NOMO-1 treated with DMSO at 0.1 percent for 48 hours (cell line): Measurements from ENCODE around the gene STX1B.
A peak's percentile ranks its signal among the peaks of the same experiment; 100 is the strongest.
"Not testable (repeated sequence)": the region's sequence is repeated elsewhere in the genome, so short reads cannot be mapped to it uniquely, and the experiment has no call there.

Experiments used
- DNase-seq: peaks from one replicate; lab custom pipeline; 2025; ENCODE audit not compliant: unreplicated experiment; lab: John Stamatoyannopoulos, UW

The STX1B gene

DNA sequence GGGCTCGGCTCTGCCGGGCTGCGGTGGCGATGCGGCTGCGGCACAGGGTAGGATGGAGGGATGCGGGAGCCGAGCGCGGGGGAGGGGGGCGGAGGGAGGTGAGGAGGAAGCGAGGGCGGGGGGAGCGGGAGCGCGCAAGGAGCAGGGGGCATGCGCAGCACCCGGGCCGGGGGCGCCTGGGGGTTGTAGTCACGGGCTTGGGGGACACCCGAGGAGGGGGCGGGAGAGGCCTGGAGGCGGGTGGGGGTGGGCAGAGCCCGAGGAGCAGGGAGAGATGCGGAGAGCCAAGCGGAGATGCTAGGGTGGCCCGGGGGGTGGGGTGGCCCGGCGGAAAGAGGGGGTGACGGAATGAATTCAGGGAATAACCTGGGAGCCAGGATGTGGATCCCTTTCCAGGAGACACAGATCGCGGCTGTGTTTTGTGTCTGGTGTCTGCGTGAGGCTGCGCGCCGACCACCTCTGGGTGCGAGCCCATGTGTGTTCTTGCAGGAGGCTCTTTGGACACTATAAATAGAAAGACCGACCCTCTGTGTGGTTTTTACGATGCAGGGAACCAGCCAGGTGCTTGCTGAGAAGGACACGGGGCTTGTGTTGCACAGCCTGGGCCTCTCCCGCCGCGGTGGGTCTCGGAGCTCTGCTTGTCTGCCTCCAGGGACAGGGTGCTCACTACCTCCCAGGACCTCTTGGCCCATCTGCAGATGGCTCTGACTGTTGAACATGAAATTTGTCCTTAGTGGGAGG, at the start of gene STX1B:
TSS of gene STX1B (minus strand) at position 54 of the 741 bp plus-strand sequence. CDS start 242 bp downstream, outside the sequence.
- DNase-seq: no peak

DNA sequence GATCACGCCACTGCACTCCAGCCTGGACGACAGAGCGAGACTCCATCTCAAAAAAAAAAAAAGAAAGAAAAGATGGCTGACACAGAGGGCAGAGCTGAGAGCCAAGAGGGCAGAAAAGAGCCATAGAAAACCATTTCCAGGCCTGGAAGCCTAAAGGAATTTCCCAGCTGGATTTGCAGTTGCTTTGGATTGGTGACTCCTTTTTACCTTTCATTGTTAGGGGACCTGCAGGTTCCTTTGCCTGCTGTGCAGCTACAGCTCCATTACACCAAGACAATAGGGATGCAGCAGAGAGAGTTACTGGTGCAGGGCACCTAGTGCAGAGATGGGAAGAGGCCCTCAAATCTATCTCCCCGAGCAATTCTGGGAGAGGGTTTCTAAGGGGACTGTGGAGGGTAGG, 45.2 kb upstream of the STX1B start:
- no peak for DNase-seq

DNA sequence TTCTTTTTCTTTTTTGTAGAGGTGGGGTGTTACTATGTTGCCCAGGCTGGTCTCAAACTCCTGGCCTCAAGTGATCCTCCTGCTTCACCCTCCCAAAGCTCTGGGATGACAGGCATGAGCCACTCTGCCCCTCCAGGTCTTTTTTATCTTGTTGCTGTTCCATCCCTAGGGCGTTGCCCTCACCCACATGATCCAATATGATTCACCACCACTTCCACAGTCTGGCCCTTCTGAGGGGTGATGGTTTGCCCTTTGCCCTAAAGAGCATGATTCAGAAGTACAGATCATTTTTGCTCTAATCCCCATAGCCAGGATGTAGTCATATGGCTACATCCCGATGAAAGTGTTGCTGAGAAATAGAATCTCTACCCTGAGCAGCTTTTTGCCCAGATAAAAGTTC, 41.7 kb upstream of the STX1B start:
- DNase-seq: peak; percentile 37

DNA sequence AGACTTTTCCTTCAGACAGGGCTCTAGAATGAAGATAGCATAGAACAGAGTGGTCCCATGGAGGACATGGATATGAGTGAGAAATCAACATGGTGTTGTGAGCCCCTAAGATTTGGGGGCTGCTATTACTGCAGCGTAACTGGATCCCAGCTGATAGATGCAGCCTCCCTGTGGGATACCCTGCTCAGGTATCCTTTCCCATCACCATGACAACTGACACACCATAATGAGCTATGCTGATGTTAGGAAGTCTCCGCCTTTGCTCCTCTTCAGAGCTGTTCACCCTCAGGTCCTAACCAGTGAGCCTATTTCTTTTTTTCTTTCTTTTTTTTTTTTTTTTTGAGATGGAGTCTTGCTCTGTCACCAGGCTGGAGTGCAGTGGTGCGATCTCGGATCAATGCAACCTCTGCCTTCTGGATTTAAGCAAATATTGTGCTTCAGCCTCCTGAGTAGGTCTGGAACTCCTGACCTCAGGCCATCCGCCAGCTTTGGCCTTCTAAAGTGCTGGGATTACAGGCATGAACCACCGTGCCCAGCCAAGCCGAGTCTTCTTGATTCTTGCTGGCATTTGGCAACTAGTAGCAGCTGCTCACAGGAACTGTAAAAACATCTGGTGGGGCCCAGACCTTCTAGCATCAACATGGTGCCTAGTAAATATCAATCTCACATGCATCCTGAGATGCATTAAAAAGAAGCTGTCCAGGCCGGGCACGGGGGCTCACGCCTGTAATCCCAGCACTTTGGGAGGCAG, 40.0 kb upstream of the STX1B start:
- no peak for DNase-seq

DNA sequence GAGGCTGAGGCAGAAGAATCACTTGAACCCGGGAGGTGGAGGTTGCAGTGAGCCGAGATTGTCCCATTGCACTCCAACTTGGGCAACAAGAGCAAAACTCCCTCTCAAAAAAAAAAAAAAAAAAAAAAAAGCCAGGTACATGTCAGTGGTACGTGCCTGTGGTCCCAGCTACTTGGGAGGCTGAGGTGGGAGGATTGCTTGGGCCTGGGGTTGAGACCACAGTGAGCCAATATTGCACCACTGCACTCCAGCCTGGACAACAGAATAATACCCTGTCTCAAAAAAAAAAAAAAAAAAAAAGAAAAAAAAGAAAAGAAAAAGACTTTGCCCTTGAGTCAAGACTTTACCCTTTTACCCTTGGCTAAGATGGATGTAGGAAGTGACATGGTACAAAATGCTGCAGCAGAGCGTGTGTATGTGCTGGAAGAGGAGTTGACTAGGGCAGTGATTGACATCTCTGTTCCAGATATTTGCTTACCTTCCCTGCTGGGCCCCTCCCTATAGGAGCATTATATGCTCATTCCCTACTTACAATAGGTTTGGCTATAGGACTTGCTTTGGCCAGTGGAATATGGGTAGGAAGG, 33.6 kb upstream of the STX1B start:
- DNase-seq: no peak

DNA sequence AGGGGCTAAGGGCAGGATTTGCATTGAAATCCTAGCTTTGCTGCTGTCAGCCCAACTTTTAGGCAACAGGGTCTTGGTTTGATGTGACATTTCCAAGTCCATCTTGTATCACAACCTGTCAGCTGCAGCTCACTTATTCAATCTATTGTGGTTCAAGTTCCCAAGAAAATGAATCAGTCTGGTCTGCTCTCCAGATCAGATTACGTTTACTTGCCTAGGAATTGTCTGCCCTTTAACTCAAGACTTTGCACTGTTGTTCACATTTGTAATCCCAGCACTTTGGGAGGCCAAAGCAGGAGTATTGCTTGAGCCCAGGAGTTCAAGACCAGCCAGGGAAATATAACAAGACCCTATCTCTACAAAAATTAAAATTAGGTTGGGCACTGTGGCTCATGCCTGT, 32.9 kb upstream of the STX1B start:
- DNase-seq: no peak

DNA sequence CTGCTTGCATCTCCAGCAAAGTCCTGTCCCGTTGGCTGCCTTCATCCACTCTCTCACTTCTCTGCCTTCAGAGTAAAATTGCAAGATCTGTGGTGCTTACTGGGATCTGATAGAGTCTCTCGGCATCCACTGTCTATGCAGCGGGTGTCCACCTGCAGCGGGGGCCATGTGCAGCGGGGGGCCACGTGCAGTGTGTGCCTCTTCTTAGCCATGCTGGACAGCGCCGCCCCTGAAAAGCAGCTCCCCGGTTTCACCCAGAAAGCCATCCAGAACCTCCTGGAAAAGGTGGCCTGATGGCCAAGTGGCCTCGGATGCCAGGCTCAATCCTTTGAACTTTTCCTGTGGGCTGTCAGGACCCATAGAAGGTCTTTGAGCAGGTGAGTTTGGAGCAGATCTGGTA, 32.4 kb upstream of the STX1B start:
- DNase-seq: no peak

DNA sequence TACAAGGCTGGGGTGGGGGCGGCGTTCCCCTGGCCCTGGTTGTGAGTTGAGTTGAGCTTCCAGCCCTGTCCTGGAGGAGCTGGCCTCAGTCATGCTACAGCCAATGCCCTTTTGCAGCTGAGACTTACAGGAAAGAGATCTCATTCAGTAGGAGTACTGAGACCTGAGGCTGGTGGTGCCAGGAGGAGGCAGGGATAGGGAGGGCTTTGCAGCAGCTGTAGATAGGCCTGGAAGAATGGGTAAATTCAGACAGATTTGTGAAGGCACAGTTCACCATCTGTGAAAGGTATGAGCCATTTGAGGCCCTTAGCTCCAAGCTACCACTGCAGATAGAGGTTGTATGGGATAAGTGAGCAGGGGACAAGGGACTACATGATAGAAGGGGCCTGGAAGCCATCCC, 28.6 kb upstream of the STX1B start:
- DNase-seq: no peak

DNA sequence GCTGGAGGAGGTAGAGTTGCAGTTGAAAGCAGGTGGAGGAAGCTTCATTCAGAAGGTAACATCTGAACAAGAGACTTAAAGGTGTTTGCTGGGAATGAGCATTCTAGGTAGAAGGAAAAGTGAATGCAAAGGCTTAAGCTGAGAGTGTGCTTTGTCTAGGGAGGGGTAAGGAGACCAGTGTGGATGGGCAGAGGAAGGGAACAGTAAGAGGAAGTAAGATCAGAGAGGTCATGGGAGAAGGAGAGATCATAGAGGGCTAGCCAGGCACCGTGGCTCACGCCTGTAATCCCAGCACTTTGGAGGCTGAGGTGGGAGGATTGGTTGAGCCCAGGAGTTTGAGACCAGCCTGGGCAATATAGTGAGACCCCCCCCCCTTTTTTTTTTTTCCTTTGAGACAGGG, 26.3 kb upstream of the STX1B start:
- peak; percentile 19 for DNase-seq

DNA sequence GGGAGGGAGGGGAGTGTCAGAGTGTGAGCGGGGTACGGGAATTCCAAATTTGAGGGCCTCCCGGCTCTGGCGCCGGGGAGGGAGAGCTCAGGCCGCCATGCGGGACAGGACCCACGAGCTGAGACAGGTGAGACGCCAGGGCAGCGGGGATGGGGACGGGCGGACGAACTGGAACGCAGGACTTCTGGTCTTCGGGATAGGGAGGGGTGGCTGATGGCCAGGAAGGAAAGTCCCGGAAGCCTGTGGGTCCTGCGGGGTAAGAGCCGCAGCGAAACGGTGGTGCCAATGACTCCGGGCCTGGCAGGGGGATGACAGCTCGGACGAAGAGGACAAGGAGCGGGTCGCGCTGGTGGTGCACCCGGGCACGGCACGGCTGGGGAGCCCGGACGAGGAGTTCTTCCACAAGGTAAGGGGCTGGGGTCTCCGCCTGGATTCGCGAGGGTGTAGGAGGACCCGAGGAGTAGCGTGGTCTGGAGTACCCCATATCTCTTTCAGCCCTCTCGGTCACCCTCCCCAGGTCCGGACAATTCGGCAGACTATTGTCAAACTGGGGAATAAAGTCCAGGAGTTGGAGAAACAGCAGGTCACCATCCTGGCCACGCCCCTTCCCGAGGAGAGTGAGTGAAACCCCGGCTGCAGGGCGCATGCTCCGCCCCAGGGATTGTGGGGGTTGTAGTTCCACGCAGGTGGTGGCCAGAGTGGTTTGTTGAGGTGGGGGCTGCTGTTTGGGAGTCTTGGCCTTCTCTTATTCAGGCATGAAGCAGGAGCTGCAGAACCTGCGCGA, 23.5 kb upstream of the STX1B start:
- DNase-seq: peak; percentile 69

DNA sequence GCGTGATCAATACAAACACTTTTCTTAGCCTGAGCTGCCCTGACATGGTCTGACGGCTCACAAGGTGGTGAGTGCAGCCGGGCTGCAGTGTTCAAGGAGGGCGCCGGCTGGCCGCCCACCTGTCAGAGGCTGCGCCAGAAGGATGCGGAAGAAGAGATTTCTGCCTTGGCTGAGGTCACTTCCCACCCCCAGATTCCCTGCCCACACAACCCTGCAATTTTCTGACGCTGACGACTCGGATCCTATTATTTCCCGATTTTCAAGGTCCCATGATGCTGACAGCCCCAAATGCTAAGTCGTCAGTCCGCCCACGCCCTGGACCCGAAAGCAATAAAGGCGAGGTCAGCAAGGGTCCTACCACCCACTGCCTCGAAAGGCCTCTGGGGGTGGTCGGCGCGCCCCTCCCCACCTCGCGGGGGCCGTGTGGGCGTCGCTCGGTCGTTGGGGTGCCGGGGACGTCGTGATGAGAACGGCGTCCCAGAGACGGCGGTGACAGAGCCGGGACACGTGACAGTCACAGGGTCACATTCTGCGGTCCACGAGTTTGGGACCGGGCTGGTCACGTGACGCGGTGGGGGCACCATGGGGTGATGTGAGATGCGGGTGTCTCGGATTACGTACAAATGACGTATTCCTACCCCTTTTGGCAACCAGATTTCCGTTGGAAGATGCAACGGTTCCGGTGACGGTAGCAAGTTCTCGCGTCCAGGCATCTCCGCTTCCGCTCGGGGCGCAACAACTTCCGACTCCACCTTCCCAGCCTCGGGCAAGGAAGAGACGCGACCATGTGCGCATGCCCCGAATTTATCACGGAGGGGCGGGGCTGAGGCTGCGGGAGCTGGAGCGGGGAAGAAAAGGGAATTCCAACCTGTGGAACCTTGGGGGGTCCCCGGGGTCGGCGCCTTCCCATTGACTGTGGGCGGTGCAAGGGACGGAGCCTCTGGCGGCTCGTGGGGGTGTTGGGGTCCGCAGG, 22.6 kb upstream of the STX1B start, which contains the start of gene STX4:
TSS of gene STX4 (plus strand) at position 823 of the 973 bp plus-strand sequence. CDS start 248 bp downstream, outside the sequence.
- DNase-seq: peak; percentile 92

DNA sequence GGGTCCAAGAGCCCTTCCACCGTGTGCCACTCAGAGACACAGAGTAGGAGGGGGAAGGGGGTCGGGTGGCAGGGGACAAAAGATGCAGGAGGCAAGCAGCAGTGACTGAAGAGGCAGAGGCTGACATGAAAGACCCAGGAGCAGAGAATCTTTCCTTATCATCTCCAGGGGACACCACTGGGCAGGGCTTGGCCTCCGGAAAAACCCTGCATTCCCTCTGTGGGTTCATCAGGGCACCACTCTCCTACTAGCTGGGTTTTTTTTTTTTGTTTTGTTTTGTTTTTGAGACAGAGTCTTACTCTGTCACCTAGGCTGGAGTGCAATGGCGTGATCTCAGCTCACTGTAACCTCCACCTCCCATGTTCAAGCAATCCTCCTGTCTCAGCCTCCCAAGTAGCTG, 20.8 kb upstream of the STX1B start:
- DNase-seq: no peak

DNA sequence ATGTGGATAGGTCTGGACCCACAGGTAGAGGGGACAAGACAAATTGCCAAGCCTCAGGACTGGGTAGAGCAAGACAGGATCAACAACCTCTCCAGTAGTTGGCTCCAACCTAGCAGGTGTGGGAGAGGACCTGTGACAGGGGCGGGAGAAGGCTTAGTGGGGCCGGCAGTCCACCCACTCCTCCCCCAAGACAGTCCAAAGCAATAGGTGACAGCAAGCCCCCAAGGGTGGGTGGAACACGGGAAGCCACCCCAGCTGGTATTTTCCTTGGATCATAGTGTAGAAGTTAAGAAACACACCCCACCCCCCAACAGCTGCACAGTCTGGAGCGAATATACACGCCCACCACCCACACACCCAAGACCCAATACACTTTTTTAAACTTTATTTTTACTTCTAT, 18.8 kb upstream of the STX1B start:
- DNase-seq: no peak

DNA sequence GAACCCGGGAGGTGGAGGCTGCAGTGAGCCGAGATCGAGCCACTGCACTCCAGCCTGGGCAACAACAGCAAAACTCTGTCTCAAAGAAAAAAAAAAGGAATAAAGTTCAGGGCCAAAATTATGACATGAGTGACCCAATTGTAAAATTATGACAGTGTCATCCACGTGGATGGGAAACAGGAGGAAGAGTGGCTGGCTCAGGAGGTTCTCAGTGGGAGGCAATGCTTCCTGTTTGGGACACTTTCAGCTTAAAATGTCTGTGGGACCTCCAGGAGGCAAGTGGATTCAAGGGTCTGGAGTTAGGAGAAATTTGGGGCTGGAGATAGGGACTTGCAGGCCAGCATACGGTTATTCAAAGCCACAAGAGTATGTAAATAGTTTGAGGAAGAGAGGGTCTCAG, 14.9 kb upstream of the STX1B start:
- DNase-seq: no peak

DNA sequence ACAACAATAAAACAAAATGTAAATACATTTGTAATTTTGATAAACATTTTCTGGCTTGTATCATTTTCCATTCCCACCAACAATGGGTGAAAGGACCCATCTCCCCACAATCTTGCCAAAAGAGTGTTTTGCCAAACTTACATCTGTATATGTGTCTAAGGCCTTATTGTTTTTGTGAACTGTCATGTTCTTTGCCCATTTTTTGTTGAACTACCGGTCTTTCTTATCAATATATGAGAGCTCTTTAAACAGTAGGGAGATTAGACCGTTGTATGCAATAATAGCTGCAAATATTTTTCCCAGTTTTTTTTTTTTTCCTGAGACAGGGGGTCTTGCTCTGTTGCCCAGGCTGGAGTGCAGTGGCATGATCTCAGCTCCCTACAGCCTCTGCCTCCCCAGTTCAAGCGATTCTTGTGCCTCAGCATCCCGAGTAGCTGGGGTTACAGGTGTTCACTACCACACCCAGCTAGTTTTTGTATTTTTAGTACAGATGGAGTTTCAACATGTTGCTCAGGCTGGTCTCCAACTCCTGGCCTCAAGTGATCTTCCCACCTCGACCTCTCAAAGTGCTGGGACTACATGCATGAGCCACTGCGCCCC, 13.3 kb upstream of the STX1B start:
- DNase-seq: no peak

DNA sequence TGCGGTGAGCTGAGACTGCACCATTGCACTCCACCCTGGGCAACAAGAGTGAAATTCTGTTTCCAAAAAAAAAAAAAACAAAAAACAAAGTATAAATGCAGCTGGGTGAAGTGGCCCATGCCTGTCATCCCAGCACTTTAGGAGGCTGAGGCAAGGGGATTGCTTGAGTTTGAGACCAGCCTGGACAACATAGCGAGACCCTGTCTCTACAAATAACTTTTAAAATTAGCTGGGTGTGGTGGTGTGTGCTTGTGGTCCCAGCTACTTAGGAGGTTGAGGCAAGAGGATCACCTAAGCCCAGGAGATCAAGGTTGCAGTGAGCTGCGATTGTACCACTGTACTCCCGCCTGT, 12.8 kb upstream of the STX1B start:
- DNase-seq: no peak

DNA sequence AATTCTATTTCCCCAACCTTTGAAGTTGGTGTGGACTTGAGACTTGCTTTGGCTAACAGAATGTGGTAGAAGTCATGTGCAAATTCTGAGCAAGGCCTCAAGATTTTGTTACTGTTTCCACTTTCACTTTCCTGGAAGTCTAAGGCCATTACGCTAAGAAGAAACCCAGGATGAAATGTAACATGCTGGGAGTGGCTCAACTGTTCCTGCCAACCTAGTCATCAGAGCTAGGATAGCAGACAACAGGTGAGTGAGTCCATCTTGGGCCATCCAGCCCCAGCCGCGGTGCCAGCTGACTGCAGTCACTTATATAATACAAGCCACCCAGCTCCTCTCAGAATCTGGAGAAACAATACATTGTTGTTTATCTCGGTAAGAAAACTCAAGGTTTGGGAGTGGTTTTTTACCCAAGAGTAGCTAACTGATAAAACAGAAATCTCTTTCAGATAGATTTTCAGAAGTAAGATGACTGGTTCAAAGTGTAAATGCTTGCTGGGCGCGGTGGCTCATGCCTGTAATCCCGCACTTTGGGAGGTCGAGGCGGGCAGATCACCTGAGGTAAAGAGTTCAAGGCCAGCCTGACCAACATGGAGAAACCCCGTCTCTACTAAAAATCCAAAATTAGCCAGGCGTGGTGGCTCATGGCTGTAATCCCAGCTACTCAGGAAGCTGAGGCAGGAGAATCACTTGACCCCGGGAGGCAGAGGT, 12.3 kb upstream of the STX1B start:
- no peak for DNase-seq

DNA sequence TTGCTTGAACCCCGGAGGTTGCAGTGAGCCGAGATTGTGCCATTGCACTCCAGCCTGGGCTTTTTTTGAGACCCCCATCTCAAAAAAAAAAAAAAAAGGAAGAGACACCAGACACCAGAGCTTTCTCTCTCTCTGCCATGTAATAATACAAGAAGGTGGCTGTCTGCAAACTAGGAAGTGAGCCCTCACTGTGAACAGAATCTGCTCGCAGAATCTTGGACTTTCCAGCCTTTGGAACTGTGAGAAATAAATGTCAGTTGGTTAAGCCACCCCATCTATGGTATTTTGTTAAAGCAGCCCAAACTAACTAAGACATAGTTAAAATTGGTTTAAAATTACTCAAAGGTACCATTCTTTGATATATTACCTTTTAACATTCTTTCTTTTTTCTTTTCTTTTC, 10.1 kb upstream of the STX1B start:
- DNase-seq: no peak

DNA sequence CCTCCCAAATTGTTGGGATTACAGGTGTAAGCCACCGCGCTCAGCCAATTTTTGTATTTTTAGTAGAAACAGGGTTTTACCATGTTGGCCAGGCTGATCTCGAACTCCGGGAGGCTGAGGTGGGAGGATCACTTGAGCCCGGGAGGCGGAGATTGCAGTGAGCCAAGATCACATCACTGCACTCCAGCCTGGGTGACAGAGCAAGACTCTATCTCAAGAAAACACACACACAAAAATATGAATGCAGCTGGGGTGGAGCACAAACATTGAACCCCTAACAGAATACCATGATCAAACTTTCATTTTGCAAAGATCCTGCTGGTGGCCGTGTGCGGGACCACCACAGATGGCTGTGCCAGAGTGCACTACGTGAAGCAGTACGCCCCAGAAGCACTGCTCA, 7.3 kb upstream of the STX1B start:
- DNase-seq: not testable (repeated sequence)
